HG03025 (cell line): ENCODE measurements around the gene UBFD1.
"Not testable (repeated sequence)": the region's sequence is repeated elsewhere in the genome, so short reads cannot be mapped to it uniquely, and the experiment has no call there.

Experiments
- ATAC-seq: cut with Tn5 transposase; IDR thresholded peaks from one replicate; pipeline ENCODE4 v1.9.1; 2021; ENCODE audit warnings: mild to moderate bottlenecking, moderate library complexity; ENCODE audit not compliant: unreplicated experiment, low FRiP score

The UBFD1 gene

DNA sequence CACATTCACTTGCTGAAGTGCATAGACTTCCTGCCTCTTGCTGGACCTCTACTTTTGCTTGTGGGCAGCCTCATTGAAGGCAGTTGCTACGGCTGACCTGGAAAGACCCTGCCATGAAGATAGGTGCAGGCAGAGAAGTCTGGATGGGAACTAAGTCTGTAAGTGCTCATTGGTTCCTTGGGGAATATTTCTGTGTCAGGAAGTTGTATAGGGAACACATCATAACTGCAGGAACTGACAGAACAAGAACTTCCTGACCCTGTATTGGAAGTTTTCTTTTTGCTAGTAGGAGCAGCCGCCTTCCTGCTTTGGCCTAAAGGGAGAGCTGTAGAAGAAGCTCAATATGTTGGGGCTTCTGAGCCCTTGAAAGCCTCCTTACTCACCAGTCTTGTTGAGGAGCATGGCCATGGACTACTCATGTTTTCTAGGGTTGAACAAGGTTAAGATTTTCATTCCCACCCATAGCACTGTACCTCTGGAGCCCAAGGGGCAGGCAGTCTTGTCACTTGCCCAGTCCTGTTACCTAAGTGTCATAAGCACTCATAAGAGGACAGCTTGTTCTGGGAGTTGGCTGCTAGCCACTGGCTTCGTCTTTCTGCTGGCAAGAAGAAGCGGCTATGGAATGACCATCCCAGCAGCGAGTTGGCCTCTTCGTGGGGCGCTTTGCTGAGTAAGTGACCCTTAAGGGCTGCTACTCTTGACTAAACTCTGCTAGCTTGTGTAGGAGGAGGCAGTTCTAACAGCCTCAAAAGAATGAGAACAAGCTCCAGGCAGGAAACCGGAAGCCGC, 7.2 kb downstream of the UBFD1 start:
- ATAC-seq = no peak

GRCh38 chr16:23566724-23567123, 9.2 kb downstream of the UBFD1 start:
- ATAC-seq = no peak

DNA sequence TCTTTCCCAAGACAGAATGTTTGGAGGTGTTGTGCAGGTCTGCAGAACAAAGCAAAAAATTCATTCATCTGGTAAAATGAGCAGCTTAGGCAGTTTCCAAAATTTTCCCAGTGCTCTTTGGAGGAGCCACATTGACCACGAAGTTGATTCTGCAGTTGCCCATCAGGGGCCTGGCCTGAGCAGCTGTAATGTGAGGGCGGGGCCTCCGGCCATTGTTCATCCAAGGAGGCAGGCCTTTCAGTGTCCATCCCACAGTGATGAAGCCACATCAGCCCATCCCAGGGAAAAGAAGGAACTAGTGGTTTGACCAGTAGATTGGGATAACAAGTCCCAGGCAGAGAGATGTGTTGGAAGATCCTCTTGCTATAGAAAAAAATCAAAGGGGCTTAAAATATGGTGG, 10.1 kb downstream of the UBFD1 start:
- ATAC-seq = no peak

DNA sequence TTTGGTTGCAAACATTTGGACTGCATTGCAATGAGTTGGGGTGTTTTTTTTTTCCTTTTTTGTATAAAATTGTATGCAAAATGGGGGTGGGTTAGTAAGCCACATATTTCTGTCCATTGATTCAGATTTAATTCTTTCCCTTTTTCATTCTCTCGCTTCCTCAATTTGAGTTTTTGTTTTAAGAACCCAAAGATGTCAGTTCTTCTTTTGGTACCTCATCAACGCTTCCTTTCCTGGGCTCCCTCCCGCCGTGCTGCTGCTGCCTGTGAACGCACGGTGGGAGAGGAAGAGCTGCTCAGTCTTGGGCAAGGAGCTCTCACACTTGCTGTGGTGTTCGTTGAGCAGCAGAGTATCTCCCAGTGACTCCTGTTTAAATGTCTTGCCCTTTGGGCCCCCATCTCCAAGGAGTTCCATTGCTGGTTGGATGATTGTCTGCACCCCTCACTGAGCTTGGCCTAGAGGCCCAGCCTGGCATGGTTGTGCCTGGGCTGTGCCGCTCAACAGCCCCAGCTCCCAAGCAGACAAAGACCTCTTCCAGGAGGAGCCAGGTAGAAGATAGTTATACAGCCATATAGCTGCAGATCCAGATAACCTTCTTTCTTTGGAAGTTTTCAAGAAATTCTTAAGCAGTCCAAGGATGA, 13.6 kb downstream of the UBFD1 start:
- no peak for ATAC-seq

DNA sequence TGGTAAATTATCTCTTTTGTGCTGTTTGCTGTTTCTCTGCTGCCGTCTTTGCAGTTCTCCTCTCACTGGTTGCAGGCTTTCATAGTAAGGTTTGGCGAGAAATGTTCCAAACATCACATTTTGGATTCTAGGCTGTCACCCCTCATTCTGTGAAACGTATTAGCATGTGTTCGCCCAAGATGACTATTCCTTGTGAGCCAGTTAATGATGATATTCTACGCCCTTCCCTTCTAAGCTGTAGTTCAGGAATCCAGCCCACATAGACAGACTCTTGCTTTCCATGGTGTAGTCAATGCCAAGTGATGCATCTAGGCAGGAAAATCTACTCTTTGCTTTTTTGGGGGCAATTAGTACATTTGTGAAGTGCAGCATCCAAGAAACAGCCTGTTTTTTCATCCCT, 14.4 kb downstream of the UBFD1 start:
- ATAC-seq = no peak

DNA sequence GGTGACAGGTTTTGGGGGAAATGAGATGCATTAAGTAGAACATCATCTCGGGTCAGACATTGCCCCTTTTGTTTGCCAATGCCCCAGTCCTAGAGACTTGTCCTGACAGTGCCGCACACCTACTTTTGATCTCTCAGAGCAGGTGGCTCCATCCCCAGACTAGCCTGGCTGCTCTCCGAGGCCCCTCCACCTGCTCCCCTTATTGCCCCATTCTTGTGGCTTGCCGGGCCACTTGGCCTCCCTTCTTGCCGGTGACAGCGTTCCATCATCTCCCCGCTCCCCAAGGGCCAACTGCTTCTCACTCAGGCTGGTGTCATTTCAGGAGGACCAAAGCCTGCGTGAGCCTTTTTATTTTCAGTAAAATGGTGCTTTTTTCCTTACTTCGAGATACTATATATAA, 14.9 kb downstream of the UBFD1 start:
- ATAC-seq = no peak

- ATAC-seq = no peak
These were observed 16.3 kb downstream of the UBFD1 start for GRCh38 chr16:23573817-23574216.

GRCh38 chr16:23575834-23576233, 18.3 kb downstream of the UBFD1 start:
- ATAC-seq = no peak

DNA sequence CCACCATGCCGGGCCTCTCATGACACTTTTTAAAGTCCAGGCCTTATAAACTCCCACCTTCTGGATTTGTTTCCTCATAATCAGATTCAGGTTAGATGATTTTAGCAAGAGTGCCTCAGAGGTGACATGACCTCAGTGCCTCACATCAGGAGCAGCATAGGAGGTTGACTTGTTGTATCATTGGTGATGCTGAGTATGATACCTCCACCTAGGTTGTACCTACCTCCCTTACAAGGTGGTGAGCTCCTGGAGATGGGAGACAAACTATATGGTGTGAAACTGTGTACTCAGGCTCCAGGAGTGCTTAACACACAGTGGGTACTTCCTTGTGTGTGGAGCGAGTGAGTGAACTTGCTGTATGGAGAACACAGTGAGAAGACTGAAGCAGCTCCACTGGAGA, 20.0 kb downstream of the UBFD1 start:
- no peak for ATAC-seq

DNA sequence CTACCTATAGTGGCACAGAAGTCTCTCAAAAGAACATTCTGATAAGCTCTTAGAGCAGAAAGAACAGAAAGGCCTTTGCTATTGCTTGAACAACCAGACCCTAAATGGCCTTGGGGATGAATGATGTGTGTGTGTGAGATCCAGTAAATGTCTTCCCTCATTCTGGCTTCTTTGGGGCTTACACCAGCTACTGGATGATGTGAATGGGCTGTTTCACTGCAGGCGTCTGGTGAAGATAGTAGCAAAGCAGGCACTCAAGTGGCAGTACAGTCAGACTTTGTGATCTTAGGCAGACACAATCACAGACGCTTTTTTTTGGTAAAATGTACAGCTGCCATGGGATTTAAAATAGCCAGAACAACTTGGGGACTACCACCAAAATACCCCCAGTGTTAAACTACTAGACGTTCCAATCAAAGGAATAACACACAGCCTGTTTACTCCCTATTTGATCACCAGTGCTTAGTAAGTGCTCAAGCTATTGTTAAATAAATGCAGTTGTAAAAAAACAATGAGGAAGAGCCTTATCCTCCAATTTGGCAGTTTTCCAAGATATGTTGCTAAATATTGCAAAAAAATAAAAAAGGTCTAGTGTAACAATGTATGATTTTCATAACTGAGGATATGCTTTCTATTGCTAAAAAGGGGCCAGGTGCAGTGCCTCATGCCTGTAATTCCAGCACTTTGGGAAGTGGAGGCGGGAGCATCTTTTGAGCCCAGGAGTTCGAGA, 20.7 kb downstream of the UBFD1 start:
- no peak for ATAC-seq

- no peak for ATAC-seq
These were observed 21.8 kb downstream of the UBFD1 start for GRCh38 chr16:23579371-23579770.

DNA sequence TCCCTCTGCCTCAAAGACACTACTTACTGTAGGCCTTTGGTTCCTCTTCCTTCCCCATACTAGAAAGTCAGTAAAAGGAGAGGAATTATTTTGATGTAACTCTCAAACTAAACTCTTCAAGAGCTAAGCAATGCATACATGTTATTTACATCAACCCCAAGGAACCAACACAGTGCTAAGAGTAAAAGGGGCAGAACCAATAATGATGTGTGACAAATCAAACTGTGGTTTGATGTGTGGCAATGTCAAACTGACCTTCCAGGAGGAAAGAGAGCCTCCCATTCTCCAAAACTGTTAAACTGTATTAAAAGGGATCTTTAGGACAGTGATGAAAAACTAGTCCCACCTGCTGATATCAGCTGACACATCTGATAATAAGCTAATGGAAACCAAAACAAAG, 22.9 kb downstream of the UBFD1 start:
- no peak for ATAC-seq

GRCh38 chr16:23581764-23582163, 24.2 kb downstream of the UBFD1 start:
- no peak for ATAC-seq

DNA sequence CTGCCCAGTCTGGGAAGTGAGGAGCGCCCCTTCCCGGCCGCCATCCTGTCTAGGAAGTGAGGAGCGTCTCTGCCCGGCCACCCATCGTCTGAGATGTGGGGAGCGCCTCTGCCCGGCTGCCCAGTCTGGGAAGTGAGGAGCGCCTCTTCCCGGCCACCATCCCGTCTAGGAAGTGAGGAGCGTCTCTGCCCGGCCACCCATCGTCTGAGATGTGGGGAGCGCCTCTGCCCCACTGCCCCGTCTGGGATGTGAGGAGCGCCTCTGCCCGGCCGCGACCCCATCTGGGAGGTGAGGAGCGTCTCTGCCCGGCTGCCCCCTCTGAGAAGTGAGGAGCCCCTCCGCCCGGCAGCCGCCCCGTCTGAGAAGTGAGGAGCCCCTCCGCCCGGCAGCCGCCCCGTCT, 25.7 kb downstream of the UBFD1 start:
- not testable (repeated sequence) for ATAC-seq

DNA sequence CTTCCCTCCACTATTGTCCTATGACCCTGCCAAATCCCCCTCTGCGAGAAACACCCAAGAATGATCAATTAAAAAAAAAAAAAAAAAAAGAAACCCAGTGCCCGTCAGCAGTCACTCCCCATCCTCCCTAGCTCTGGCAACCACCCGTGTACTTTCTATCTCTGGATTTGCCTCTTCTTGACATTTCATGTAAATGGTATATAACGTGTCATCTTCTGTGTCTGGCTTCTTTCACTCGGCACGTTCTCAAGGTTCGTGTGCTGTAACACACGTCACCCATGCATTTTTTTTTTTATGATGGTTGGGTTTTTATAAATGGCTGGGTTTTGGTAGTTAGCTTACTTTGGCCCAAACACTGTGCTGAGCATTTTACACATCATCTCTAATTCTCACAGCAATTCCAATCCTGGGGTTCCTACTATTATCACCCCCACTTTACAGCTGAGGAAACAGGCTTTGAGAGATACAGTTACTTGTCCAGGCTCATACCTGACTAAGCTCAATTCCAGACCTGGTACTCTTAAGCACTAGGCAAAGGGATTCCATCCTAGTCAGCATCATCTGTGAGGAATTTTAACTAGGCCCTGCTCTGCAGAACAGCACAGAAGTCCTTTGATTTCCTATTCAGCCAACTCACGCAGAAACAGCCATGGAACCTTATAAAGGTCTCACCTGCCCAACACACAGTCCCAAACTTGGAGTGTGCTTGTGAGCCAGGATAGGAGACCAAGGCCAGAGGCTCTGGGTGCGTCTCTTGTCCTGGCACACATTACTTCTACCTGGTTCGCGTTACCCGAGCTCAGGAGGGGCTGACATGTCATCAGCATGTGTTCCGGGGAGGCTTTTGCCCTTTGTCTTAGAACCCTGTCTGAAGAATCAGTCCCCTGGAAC, 26.9 kb downstream of the UBFD1 start:
- no peak for ATAC-seq

- no peak for ATAC-seq
These were observed 30.2 kb downstream of the UBFD1 start for GRCh38 chr16:23587726-23588125.

GRCh38 chr16:23590181-23590580, 32.7 kb downstream of the UBFD1 start:
- ATAC-seq = no peak

DNA sequence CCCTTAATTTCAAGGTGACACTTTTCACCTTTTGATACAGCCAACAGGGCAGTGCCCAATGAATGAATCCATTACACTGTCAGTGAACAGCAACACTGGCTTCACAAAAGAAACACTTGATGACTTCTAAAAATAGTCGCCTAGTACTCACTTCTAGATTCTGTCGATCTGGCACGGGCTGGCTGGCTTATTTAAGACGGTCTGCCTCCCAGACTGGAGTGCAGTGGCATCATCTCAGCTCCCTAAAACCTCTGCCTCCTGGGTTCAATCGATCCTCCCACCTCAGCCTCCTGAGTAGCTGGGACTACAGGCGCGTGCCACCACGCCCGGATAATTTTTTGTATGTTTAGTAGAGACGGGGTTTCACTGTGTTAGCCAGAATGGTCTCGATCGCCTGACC, 36.7 kb downstream of the UBFD1 start:
- ATAC-seq = no peak

DNA sequence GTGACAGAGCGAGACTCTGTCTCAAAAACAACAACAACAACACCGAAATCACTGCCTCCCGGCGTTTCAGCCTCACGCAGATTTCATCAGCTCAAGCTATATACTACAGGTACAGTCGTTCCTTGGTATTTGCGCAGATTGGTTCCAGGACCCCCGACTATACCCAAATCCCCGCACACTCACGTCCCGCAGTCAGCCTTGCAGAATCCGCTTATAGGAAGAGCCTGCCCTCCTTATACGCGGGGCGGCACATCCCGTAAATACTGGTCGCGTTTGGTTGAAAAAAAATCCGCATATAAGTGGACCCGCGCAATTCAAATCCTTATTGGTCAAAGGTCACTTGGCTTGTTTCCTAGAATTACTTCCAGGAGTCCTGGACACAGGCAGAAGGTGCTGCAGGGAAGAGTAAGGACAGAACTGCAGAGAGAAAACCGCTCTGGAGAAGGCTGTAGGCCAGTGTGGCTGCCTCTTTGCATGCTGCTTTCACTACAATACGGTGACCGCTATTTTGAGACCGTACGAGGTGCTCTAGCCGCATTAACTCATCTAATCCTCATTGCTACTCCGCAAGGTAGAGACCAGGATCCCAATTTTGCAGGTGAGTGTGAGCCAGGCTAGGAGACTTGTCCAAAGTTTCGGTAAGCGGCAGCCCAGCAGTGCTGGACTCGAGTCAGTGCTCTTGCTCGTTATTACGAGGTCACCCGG, 37.9 kb downstream of the UBFD1 start:
- no peak for ATAC-seq
